GM19452 (cell line): ENCODE measurements around the gene RAB5B.
A peak's percentile ranks its signal among the peaks of the same experiment; 100 is the strongest.
"Not testable (repeated sequence)": the region's sequence is repeated elsewhere in the genome, so short reads cannot be mapped to it uniquely, and the experiment has no call there.

Experiments used
- ATAC-seq: cut with Tn5 transposase; IDR thresholded peaks from one replicate; pipeline ENCODE4 v1.9.1; 2021; ENCODE audit not compliant: unreplicated experiment

The RAB5B gene

DNA sequence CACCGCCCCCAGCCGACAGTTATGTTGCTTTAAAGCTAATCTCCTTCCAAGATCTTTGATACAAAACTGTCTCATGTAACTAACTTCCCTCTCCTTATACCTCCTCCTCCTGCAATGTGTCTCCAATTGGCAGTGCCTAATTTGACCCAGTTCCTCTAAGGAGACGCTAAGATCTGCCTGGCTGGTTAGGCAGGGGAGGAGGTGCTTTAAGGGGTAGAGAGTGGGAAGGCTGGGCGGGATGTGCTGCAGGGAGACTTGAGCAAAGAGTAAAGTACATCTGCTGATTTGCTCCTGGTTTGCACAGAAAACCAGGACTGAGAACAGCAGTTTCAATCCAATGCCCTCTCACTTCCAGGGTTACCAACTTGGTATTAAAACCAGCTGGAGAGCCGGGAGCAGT, 39.6 kb downstream of the RAB5B start:
- ATAC-seq, result no peak

DNA sequence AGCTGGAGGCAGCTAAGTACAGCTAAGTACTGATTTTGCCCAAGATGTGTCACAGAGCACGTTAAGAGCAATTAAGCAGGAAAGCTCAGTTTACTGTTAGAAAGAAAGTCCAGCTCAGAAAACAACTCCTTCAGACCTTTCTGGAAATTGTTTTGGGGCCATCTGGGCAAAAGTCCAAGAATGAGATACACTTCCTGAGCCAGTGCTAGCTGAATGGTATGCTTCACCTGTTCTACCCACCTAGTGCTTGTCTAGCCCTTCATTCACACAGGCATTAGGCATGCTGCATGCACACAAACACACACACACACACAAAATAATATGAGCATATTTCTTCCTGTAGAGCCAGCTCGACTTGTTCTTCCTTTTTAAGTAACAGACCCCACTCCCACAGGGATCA, 40.3 kb downstream of the RAB5B start:
- ATAC-seq, result no peak

- ATAC-seq, result no peak
Observed at GRCh38 chr12:56017181-56017580, 43.3 kb downstream of the RAB5B start.

DNA sequence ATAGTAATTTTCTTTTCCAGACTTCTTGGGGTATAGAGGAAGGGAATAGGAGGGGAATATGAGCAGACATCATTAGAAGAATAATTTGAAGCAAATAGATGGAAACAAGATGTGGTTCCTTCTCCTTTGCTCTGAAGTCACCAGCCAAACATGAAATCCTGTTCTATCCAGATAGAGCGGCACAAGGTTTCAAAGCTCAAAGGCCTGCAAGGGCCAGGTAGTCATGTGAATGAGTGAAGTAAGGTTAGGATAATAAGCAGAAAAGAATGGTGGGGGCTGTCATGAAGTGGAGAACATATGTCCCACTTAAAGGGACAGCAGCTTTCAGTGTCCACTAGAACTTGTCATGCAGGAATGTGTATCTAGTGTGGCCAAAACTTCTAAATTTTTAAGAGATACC, 44.5 kb downstream of the RAB5B start:
- no peak for ATAC-seq

- ATAC-seq, result no peak
Observed at GRCh38 chr12:56020423-56021184, 46.7 kb downstream of the RAB5B start, which contains the start of gene IKZF4. Gene IKZF4, plus strand, starts transcription at chr12:56021043. Its CDS starts 451 bp downstream, at chr12:56021494.

DNA sequence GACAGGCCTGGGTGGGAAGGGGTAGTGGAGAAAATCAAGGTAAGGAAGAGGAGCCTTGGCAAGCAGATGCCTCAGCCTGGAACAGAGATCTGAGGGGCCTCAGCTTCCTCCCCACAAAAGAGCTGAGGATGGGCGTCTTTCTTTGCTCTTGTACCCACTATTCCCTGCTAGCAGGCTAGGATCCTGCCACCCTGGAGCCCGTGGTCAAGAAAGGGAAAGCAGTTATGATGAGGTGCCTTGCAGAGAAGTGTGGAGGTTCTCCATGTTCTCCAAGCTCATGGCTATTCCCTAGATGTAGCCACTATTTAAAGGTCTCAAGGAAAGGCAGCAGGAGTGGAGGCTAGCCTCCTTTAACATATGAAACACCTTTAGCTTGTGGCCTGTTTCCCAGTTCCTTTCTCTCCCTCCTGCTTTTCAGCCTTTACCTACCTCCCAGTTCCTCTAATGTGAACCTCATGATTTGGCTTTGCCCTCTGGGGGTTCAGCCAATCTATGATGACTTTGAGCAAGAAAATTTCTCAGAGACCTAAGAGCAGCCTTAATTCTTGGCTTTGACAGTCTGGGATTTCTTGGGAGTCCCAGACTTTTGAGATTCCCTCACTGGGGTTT, 48.1 kb downstream of the RAB5B start:
- ATAC-seq, result no peak

DNA sequence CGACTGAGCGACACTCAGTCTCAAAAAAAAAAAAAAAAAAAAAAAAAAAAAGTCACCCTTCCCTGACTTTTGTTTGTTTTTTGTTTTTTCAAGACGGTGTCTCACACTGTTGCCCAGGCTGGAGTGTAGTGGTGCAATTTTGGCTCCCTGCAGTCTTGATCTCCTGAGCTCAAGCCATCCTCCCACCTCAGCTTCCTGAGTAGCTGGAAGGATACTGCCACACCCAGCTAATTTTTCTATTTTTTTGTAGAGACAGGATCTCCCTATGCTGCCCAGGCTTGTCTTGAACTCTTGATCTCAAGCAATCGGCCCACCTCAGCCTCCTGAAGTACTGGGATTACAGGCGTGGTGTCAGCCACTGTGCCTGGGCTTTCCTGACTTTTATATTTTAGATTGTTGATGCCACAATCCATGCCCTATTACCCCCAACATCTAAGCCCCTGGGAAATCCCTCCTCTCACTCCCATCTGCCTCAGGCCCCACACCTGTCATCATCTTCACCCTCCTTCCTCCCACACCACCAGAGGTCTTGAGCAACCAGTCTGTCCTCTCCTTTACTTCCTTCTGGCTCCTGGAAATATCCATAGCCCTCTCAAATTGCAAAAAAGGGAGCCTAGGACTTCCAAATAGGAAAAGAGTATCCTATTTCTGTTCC, 54.8 kb downstream of the RAB5B start:
- no peak for ATAC-seq

DNA sequence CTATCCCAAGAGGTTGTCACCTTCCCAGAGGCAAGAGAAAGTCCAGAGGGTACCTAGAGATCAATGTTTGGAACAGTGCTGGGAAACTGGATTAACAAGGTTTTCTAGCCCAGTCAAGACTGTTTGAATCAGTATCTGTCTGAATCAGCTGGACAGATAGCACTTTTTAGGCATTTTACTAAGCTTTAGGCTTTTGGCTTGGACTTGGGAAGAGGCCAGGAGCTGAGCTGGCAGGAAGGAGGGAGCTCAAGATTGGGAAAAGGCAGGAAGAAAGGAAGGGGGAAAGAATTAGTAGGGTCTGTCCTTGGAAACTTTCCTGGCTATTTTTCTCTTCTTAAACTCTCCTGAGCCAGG, 55.3 kb downstream of the RAB5B start:
- no peak for ATAC-seq

DNA sequence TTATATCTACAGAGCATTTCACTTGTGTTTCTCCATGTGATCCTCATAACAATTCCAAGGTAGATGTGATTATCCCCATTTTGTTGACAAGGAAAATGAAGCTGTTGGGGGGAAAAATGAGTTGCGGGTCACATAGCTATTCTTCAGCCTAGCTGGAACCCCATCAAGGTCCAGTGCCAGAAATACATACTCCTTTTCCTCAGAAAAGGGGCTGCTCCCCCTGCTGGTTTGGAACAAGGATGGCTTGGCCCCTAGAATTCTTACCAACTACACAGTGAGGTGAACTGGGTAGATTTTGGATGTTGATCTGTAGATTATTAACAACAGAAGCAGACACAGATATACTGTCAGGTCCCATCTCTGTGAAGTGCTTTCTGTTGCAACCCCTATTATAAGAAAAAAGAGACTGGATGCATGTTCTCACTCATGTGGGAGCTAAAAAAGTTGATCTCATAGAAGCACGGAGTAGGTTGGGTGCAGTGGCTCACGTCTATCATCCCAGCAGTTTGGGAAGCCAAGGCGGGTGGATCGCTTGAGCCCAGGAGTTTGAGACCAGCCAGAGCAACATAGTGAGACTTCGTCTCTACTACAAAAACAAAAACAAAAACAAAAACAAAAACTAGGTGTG, 55.9 kb downstream of the RAB5B start:
- no peak for ATAC-seq

DNA sequence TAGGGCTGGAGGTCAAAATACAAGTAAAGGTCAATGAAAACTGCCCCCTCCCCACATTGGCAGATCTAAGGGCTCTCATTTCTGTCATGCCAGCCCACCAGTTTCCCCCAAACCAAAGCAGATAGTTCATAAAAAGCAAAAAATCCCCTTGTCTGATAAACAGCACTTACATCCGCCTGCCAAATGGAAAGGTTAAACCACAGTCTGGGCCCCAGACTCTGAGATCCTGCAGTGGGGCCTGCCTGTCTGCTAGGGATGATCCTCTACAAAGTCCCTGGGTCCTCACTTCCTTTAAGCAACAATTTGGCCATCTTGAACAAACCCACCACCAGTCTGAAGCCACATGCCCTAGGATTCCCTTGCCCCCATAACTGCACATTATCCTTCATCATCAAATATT, 58.1 kb downstream of the RAB5B start:
- ATAC-seq, result no peak

DNA sequence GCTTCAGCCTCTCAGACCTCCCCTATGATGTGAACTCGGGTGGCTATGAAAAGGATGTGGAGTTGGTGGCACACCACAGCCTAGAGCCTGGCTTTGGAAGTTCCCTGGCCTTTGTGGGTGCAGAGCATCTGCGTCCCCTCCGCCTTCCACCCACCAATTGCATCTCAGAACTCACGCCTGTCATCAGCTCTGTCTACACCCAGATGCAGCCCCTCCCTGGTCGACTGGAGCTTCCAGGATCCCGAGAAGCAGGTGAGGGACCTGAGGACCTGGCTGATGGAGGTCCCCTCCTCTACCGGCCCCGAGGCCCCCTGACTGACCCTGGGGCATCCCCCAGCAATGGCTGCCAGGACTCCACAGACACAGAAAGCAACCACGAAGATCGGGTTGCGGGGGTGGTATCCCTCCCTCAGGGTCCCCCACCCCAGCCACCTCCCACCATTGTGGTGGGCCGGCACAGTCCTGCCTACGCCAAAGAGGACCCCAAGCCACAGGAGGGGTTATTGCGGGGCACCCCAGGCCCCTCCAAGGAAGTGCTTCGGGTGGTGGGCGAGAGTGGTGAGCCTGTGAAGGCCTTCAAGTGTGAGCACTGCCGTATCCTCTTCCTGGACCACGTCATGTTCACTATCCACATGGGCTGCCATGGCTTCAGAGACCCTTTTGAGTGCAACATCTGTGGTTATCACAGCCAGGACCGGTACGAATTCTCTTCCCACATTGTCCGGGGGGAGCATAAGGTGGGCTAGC, 60.9 kb downstream of the RAB5B start:
- no peak for ATAC-seq

- no peak for ATAC-seq
Observed at GRCh38 chr12:56037161-56037560, 63.3 kb downstream of the RAB5B start.

DNA sequence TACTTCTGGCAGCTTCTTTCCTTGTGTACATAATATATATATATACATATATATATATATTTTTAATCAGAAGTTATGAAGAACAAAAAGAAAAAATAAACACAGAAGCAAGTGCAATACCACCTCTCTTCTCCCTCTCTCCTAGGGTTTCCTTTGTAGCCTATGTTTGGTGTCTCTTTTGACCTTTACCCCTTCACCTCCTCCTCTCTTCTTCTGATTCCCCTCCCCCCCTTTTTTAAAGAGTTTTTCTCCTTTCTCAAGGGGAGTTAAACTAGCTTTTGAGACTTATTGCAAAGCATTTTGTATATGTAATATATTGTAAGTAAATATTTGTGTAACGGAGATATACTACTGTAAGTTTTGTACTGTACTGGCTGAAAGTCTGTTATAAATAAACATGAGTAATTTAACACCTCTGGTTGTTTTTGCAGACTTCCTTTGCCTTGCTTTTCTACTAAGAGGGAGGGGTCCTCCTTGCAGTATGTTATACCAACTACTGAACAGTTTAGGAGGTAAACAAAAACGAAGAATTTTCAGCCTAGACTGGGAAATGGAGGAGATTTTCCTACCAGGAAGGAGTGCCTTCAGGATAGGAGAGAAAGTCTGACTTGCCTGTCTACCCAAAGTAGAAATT, 64.3 kb downstream of the RAB5B start:
- no peak for ATAC-seq

- no peak for ATAC-seq
Observed at GRCh38 chr12:56040151-56040550, 66.3 kb downstream of the RAB5B start.

DNA sequence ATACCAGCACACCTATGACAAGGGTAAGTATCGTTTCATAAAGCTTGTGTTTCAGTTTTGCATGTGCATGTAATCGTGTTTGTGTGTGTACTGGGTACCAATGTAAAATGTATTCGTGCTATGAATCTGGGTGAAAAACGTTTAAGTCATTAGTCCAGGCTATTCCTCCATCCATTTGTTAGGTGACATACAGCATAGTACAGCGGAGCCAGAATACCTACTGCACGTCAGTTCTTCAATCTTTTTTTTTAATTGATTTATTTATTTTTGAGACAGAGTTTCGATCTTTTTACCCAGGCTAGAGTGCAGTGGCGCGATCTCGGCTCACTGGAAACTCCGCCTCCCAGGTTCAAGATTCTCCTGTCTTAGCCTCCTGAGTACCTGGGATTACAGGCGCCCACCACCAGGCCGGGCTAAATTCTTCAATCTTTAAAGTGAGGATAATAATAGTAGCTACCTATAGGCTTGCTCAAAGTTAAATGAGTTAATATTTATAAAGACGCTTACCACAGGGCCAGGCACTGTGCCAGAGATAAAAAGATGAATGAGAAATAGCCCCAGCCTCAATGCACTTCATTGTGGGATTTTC, 67.2 kb downstream of the RAB5B start:
- ATAC-seq, result no peak

- ATAC-seq, result peak; percentile 95
Observed at GRCh38 chr12:56041552-56042429, 67.9 kb downstream of the RAB5B start, which contains the start of gene RPS26. Gene RPS26, plus strand, starts transcription at chr12:56041918. Its CDS starts 249 bp downstream, at chr12:56042167.

DNA sequence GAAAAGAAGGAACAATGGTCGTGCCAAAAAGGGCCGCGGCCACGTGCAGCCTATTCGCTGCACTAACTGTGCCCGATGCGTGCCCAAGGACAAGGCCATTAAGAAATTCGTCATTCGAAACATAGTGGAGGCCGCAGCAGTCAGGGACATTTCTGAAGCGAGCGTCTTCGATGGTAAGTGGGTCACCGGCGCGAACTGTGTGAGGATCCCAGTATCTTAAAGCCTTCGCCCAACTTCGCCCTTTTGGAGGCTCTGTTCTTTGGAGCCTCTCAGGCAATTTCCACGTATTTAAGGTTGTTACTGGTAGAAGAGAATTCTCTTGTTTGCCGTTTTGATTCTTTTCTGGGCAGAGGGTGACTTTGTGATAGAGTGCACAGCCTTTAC, 68.5 kb downstream of the RAB5B start:
- not testable (repeated sequence) for ATAC-seq

DNA sequence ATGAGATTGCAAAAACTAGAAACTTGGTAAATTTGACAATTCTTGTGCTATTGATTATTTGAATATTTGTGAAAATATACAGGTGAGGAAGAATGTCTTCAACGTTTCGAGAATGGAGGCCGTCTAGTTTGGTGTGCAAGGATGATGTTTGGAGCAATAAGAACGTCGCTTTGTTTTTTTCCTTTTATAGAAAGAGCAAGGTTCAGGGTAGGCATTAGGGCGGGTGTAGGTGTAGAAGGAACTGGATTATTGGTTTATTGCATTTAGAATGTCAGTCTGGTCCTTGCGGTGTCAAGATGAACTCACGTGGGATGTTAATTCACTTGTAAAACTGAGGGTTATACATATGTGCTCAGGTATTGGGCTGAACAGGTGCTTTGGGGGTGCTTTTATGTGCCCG, 69.0 kb downstream of the RAB5B start:
- ATAC-seq, result no peak
